ENCODE results near the gene CRABP2.

The CRABP2 gene

DNA sequence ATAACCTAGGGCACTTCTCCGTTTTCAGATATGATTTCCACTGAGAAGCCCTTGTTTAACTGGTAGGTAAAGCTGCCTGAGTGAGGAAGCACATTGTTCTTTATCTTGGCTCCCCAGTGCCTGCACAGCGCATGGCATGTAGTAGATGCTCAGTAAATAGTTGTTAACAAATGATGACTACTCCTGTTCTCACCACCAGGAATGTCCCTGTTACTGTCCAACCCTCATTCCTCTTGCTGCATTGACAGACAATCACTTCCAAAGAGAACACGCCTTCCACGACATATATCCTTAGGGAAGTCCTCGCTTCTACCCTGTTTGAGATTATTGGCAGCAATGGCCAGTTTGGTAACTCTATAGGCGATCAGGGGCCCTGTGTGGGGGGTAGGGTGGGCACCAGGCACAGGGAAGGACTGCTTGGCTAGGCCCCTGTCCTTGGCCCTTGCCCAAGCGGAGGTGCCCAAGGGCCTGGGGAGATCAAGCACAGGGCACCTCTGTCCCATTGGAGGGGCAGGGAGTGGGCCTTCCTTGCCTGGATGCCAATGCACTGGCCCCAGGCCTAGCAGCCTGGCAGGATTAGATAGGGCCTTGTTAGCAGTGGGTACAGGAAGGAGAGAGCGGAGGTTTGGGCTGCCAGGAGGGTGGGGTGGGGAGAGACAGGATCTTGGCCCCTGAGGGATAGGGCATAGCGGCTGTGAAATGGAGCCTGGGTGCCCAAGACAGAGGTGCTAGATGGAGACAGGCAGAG is 38.3 kb downstream of the CRABP2 start:
- no peak for DNase-seq

DNA sequence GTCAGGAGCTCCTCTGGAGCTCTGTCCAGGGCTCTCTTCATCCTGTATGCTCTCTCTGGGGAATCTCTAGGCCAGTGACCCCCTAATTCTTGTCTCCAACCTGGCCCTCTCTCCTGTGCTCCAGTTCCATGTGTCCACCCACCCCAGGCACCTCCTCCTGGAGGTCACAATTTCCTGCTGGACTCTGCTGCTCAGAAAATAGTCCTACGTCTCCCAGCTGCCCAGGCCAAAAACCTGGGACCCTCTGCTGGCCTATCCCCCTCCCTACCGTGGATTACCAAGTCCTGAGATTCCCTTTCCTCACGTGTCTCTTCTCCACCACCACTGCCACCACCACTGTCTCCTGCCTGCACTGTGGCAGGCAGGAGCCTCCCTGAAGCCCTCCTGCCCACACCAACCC is 39.8 kb downstream of the CRABP2 start:
- DNase-seq, result no peak

DNA sequence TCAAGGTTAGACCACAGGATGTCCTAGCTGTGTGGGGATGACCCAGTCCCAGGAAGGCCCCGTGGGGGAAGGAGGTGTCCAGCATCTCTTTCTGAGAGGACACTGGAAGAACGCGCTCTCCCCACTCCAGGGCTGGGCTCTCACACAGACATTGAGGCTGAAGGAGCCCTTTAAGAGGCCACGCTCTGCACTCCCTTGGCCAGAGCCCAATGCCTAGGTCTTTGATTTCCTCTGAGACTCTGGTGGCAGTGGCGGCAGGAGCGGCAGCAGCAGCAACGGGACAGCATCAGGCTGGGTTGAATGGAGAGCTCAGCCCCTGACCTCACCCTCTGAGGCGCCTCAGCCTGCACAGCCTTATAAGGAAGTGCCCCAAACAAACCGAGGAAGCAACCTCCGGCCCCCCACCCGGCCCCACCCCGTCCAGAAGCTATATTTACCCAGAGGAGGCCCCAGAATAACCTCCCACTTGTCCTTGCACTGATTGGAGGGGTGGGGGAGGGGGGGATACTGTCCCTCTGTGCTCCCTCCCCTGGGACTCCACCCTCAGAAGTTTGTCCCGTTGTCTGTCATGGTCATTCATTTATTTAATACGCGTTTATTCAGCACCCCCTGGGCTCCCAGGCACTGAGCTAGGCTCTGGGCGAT is 40.5 kb downstream of the CRABP2 start:
- no peak for DNase-seq

DNA sequence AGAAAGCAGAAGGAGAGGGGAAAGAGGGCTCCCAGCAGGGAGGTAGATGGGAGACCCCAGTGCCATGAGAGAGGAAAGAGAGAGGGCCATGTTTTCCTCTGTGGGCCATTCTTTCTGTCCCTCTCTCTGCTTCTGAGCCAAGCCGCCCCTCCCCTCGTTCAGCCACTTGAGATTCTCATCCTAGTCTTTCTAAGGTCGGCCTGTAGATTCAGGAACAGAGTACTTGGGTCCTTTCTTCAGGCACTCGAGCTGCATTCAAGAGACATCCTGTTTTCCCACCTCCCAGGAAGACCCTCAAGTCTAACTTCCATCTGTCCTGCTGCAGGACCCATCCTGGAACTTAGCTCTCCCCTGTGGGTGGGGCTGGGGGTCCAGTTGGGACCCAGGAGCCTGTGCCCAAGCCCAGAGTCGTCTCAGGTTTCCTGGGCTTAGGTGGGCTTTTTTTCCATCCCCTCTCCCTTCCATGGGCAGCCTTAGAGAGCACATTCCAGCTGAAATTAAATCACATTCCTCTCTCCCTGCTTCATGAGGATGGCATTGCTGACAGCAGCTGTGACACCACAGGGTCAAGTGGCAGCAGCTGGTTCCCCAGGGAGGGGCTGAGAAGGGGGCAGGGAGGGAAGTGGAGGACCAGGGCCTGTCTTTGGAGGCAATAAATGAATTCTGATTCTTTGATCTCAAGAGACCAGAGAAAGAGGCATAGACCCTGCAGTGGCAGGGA is 41.2 kb downstream of the CRABP2 start:
- DNase-seq, result no peak

DNA sequence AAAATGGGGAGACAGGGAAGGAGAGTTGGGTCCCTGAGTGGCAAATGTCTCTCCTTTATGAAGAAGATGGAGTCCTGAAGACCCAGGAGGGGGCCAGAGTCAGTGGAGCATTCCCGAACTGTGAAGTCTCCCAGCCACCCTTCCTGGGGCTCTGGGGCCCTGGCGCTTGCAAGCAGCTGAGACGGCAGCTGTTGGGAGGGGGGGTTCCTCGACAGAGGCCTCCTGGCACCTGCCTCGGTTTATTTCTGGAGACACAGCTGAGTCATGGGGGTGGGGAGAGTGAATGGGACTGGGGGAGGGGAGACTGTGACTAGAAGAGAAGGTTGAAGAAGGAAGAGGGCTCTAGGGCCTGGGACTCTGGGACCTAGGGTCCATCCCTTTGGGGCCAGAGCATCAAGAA is 42.2 kb downstream of the CRABP2 start:
- DNase-seq, result no peak

DNA sequence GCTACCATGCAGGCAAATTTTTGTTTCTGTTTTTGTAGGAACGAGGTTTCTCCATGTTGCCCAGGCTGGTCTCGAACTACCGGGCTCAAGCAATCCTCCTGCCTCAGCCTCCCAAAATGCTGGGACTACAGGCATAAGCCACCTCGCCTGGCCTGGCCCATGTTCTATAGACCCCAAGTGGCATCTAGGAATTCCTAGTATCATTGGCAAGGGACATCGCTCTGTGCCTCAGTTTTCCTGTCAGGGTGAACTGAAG is 42.7 kb downstream of the CRABP2 start:
- DNase-seq, result no peak

DNA sequence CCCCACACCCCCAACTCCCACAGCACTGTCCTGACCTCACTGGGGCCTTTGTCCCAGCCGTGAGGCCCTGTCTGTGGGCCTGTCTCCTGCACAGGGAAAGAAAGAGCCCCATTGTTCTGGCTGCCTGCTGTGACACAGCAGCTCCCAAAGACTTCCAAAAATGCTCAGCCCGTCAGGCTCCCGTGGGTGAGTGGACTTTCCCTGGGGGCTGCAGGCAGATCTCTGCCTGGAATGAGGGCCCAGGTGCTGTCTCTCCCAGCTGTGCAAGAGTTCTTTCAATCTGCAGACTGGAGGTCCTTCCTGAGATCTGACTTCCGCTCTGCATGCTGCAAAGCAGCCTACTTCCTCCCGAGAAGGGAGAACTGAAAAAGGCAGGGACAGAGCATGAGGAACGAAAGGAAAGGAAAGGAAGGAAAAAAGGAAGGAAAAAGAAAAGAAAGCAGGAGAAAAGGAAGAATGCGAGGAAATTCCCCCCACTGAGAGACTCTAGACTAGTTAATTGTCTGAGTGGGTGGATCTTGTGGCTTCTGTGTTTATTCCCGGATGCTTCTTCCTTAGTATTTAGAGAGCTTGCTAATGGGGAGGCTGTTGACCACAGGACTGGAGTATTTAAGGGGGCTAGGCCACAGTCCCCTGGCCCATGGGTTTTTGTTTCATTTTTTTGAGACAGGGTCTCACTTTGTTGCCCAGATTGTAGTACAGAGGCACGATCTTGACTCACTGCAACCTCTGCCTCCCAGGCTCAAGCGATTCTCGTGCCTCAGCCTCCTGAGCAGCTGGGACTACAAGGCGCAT is 43.2 kb downstream of the CRABP2 start:
- no peak for DNase-seq

DNA sequence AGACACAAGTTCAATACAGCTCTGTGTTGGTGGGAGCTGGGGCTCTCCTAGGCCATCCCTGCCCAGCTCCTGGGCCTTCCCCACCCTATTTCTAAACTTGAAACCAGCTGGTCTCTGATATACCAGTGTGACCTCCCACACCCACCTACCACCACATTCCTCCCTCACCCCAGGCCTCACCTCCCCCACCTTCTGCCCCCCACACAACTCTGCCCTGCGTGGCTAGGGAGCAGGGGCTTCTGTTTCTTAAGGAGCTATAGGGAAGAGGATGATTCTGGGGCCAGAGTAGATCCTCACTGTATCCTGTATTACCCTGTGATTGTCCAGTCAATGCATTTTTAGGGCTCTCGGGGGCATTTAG is 44.7 kb downstream of the CRABP2 start:
- DNase-seq, result no peak

DNA sequence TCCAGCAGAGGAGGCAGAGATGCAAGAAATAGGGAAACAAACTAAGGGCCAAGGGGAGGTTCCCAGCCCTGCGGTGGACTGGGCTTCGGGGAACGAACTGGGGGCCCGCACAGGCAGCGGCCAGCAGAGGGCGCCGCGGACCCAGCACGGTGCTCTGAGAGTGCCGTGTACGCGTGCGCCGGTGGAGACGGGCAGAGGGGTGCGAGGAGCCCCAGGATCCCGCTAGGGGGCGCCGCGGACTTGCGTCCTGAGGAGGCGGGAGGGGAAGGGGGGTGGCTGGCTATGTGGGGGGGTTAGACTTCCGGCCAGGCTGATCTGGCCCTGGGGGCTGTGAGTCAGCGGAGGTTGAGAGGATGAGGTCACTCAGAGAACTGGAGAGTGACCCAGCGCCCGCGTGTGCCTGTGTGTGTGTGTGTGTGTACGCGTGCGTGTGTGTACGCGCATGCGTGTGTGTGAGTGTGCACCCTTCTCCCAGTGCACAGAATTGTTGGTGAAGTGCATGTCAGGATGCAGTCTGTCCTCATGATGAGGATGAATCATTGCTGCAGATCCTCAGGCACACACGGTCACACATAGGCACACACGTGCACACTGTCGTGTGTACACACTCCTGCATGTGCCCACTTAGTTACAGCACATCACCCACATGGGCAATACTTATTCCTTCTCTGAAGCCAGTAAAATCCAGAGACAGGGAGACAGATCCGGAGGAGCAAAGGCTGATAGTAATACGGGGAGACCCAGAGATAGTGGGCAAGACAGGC is 45.2 kb downstream of the CRABP2 start:
- DNase-seq, result no peak

DNA sequence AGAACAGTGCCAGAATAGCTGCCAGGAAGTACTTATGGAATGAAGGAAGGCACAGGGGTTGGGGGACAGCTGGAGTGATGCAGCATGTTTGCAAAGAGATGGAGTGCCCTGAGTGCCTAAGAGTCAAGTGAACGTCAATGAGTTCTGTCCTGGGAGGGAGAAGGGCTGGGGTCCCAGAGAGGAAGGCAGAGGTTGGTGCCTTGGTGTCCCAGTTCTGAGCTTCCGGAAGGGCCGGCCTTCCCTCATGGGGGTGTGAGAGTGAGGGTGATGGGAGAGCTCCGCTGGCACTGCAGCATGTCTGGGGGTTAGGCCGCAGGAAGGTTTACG is 45.8 kb downstream of the CRABP2 start:
- DNase-seq, result no peak

DNA sequence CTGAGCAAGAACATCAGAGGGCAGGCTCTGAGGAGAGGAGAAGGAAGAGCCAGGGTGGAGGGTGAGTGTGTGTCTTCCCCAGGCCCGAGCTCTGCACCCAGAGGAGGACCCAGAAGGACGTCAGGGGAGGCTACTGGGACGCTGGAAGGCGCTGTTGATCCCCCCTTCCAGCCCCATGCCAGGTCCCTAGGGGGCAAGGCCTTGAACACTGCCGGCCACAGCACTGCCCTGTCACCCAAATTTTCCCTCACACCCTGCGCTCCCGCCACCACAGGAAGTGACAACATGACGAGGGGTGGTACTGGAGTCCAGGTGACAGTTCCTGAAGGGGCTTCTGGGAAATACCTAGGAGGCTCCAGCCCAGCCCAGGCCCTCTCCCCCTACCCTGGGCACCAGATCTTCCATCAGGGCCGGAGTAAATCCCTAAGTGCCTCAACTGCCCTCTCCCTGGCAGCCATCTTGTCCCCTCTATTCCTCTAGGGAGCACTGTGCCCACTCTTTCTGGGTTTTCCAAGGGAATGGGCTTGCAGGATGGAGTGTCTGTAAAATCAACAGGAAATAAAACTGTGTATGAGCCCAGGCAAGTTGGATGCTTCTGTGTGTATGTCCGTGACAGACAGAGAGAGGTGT is 46.3 kb downstream of the CRABP2 start:
- no peak for DNase-seq

DNA sequence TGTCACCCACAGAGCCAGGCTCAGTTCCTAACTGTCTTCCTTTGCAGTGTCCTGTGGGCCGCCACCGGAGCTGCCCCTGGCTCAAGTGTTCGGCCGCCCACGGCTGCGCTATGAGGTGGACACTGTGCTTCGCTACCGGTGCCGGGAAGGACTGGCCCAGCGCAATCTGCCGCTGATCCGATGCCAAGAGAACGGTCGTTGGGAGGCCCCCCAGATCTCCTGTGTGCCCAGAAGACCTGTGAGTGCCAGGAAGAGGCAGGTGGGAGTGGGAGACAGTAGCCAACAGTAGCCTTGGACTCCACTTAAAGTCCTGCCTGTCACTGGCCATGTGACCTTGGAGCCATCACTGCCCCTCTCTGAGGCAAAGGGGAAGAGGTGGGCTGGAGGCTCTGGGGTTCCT is 46.9 kb downstream of the CRABP2 start:
- DNase-seq, result no peak

DNA sequence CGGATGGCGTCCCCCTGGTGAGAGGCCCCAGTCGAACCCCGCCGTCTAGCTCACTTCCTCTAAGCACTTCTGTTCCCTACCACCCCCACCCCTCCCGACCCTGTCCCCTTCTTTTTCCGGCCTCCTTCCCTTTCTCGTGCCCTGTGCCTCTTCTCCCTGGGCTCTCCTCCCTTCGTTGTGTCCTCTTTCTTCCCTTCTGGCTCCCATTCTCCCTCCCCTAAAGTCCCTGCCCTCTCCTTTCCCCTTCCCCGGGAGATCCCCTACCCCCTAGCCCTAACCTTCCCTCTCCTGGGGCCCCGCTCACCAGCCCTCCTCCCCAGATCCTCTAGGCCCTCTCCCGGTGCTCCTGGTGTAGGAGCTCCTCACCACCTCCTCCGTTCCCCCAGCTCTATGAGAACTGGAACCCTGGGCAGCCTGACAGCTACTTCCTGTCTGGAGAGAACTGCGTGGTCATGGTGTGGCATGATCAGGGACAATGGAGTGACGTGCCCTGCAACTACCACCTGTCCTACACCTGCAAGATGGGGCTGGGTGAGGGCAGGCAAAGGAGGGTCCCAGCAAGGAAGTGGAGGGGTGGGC is 47.6 kb downstream of the CRABP2 start:
- DNase-seq, result no peak

DNA sequence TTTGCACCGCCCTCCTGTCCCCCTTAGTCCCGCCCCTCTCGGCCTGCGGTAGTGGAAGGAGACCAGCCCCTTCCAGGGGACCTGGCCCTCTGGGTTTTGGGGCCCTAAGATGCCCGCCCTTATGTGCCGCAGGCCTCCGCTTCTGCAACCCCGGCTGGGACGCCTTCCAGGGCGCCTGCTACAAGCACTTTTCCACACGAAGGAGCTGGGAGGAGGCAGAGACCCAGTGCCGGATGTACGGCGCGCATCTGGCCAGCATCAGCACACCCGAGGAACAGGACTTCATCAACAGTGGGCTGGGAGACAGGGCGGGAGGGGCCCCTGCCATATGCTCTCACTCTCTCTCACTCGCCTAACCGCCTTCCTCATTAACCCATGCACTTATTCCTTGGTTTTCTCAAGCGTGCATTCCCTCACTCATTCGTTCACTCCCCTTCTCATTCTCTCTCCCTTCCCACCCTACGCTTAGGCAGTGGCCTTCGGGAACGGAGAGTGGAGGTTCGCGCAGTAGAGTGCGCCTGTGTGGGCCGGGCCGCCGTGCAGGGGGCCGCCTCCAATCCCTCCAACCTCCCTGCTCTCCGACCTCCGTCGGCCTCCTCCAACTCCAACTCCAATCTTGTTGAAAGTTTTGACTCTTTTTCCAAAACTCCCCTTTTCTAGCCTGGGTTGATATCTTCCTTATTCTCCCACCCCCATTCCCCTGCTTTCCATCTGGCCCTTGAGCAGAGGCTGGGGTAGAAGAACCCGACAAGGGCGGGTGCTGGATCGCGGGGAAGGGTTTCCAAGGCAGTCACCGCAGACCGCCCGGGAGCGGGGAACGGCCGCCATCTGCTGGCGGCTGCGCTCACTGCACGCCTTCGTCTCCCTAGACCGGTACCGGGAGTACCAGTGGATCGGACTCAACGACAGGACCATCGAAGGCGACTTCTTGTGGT is 48.3 kb downstream of the CRABP2 start:
- DNase-seq, result no peak

DNA sequence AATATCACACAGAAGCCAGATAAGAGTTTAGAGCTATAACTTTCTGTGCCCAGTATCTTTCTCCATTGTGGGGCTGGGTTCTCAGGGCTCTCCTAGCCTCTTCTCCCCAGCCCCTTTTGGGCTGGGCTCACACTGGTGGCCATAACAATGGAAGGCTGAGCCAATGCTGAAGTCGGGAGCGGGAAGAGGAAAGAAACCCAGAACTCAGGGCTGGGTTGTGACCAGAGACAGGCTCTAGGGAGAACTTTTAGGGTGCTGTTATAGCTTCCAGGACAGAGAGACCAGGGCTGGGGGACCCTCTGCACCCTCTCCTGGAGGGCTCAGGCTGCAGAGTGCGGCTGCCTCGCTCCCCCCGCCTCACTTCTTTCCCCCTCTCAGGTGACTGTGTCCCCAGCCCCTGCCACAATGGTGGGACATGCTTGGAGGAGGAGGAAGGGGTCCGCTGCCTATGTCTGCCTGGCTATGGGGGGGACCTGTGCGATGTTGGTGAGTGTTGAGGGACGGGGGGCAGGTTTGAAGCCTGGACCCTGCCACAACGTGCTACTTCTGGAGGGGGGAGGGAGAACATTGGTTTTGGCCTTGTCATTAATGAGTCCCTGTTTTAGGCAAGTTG is 49.4 kb downstream of the CRABP2 start:
- no peak for DNase-seq

DNA sequence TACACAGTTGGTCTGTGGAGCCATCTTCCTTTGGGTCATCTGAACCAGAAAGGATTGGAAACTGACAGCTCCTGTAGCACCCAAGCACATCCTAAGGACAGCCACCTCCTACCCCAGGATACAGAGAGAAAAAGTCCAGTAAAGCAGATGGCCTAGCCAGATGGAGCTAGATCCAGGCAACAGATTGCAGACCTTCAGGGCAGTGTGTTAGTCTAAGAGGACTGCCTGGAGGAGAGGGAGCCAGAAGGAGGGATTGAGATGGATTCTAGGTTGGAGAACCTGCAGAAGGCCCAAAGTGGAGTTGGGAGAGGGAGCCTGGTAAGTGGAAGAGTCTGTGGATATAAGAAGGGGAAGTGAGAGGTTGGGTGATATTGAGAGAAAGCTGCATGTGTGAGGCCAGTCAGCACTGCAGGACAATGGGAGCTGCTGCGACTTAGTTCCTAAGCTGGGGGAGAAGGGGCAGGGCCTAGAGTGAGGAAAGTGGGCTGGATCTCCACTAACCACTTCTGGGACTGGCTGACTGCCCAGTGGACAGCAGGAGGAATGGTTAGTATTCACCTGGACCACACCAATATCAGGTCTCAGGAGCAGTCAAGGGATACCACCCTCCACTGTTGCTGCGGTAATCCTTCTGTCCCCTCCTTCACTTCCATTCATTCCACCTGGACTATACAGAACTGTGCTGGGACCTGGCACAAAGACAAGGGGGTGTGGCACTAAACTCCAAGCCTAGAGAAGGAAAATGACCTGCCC is 50.1 kb downstream of the CRABP2 start:
- DNase-seq, result no peak

DNA sequence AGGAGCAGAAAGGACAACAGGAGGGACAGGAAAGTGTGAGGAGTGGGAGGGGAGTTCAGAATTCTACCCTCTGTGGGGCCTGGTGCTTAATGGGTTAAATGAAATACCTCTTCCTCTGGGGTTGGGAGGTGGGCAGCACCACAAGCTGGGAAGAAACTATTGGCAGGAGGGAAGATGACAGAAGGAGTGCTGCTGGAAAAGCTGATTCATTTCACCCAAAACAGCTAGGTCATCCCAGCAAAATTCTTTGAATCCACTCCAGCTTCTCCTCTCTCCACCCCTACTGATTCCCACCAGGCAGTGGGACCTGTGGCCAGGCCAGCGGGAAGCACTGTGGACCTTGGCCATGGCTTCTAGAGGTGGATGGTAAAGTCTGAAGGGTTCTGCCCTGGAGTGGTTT is 50.7 kb downstream of the CRABP2 start:
- DNase-seq, result no peak

DNA sequence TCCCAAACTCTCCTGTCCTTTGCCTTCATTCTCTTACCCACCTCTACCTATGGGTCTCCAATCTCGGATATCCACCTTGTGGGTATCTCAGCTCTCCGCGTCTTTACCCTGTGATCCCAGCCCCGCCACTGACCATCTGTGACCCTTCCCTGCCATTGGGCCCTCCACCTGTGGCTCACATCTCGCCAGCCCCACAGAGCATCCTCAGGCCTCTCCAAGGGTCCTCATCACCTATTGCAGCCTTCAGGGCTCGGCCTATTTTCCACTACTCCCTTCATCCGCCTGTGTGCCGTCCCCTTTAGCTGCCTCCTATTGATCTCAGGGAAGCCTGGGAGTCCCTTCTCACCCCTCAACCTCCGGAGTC is 52.4 kb downstream of the CRABP2 start:
- DNase-seq, result no peak

DNA sequence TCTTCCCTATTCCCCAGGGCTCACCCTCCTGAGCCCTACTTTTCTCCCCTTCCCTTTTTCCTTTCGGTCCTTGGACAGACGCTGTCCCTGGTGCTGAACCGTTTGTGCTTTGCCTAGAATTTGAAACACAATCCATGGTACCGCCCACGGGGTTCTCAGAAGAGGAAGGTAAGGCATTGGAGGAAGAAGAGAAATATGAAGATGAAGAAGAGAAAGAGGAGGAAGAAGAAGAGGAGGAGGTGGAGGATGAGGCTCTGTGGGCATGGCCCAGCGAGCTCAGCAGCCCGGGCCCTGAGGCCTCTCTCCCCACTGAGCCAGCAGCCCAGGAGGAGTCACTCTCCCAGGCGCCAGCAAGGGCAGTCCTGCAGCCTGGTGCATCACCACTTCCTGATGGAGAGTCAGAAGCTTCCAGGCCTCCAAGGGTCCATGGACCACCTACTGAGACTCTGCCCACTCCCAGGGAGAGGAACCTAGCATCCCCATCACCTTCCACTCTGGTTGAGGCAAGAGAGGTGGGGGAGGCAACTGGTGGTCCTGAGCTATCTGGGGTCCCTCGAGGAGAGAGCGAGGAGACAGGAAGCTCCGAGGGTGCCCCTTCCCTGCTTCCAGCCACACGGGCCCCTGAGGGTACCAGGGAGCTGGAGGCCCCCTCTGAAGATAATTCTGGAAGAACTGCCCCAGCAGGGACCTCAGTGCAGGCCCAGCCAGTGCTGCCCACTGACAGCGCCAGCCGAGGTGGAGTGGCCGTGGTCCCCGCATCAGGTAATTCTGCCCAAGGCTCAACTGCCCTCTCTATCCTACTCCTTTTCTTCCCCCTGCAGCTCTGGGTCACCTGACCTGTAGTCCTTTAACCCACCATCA is 53.0 kb downstream of the CRABP2 start:
- DNase-seq, result no peak
